GM18505 (cell line): Measurements from ENCODE around the gene PLTP.

Experiments
- ATAC-seq: cut with Tn5 transposase; IDR thresholded peaks from one replicate; pipeline ENCODE4 v1.9.1; 2021; ENCODE audit not compliant: unreplicated experiment
- POLR2A ChIP-seq: IDR thresholded peaks from 4 replicates; pipeline ENCODE4 v1.6.1; 2011; ENCODE audit warnings: borderline replicate concordance; ENCODE audit not compliant: insufficient read depth, insufficient read length; ENCODE audit errors: extremely low read depth

PLTP gene

DNA sequence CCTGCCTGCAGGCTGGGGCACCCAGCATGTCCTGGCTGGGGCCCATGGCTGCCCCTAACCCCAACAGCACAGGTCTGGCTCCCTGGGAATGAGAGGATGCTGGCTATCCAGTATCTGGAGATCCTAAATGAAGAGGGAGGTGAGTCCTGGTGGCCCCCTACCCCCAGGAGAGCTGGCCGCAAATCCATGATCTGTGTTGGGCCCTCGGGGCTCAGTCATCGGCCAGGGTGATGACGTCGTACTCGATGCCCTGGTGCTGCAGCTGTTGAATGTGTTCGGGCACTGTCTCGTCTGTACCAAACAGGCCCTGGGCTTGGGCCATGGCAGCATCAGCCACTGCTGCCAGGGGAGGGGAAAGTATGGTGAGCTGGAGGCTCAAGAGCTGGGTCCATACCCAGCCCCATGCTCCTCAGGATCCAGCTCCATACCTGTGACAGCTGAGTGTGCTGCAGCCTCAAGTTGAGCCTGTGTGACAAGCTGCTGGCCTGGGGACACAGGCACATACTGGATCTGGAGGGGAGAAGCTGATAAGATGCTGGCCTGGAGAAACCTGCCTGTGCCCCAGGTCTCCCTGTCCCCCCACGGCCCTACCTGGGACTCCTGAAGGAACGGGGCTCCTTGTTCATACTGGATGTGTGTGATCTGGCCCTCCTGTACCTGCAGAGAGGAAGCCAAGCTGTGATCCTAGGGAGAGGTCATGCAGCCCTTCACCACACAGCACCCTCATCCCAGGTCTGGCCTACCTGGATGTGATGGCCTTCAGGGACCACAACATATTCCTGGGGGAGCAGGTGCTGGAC, 37.0 kb upstream of the PLTP start:
- TF ChIP-seq POLR2A, result no peak
- no peak for ATAC-seq

GRCh38 chr20:45948261-45948733, 36.3 kb upstream of the PLTP start:
- no peak for ATAC-seq
- TF ChIP-seq POLR2A, result no peak

DNA sequence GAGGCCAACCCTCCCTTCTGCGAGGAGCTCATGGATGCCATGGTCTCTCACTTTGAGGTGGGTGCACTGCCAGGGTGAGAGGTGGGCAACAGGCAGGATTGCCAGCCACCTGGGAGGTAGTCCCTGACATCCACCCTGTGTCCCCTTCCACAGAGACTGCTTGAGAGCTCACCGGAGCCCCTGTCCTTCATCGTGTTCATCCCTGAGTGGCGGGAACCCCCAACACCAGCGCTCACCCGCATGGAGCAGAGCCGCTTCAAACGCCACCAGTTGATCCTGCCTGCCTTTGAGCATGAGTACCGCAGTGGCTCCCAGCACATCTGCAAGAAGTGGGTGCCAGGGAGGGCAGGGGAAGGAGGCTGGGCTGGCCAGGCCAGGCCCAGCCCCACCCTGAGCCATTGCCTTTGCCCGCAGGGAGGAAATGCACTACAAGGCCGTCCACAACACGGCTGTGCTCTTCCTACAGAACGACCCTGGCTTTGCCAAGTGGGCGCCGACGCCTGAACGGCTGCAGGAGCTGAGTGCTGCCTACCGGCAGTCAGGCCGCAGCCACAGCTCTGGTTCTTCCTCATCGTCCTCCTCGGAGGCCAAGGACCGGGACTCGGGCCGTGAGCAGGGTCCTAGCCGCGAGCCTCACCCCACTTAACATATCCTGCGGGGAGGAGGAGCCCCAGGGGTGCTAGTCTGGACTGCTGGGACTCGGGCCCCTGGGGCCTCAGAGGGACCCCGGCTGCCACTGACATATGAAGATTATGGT, 35.3 kb upstream of the PLTP start:
- ATAC-seq, result no peak
- TF ChIP-seq POLR2A, result no peak

- ATAC-seq, result no peak
- TF ChIP-seq POLR2A, result no peak
Observed at GRCh38 chr20:45946149-45946970, 34.4 kb upstream of the PLTP start.

GRCh38 chr20:45945678-45946148, 33.8 kb upstream of the PLTP start:
- ATAC-seq, result no peak
- no peak for TF ChIP-seq POLR2A

- TF ChIP-seq POLR2A, result no peak
Observed at GRCh38 chr20:45944965-45945677, 33.2 kb upstream of the PLTP start.

DNA sequence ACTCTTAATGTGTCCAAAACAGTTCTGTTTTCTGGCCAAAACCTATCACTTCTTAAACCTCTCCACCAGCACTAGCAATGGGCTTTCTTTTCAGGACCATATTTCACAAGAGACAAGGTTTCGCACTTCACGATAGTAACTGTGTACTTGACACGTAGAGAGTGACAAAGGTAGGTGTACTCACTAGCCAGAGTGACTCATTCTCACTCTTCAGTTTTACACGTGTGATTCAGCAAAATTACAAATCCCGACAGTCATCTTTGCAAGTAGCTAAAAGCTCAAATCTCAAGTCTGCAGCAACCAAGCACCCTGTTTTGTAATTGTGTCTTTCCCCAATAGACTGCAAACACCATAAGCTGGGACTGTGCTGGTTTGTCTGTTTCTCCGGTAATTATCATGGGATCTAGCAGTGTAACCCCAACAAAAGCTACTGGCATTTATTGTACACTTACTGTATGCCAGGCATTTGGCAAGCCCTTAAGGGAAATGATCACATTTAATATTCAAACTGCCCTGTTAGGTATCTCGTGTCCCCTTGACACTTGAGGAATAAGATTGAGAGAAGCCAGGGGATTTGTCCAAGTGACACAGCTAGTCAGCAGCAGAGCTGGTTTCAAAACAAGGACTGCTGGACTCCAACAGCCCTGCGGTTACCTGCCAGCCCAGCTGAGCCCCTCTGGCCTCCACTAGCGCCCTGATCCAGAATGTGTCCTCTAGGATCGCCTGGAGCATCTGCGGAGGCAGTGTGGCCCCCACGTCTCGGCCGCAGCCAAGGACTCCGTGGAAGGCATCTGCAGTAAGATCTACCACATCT, 32.4 kb upstream of the PLTP start:
- no peak for ATAC-seq
- no peak for TF ChIP-seq POLR2A

More at GRCh38 chr20:45944965-45945677, 33.2 kb upstream of the PLTP start:
- no peak for ATAC-seq

GRCh38 chr20:45943613-45944012, 31.7 kb upstream of the PLTP start:
- ATAC-seq, result no peak
- peak; percentile 32 for TF ChIP-seq POLR2A

- no peak for ATAC-seq
- TF ChIP-seq POLR2A, result no peak
Observed at GRCh38 chr20:45940469-45940868, 28.5 kb upstream of the PLTP start.

GRCh38 chr20:45940053-45940452, 28.1 kb upstream of the PLTP start:
- TF ChIP-seq POLR2A, result no peak
- ATAC-seq, result no peak

- no peak for ATAC-seq
- TF ChIP-seq POLR2A, result no peak
Observed at GRCh38 chr20:45938727-45939438, 26.9 kb upstream of the PLTP start.

GRCh38 chr20:45937765-45938164, 25.8 kb upstream of the PLTP start:
- ATAC-seq, result no peak
- no peak for TF ChIP-seq POLR2A
